ENCODE results near the gene TM4SF18. TPM values are rescaled to one million over a fixed set of nuclear protein-coding genes. Genes with fewer than 3 reads are reported as not detected.

TM4SF18 gene
- total and polyA plus RNA-seq, 2 experiments from 2014 or later: 1.6 to 2.0 TPM

DNA sequence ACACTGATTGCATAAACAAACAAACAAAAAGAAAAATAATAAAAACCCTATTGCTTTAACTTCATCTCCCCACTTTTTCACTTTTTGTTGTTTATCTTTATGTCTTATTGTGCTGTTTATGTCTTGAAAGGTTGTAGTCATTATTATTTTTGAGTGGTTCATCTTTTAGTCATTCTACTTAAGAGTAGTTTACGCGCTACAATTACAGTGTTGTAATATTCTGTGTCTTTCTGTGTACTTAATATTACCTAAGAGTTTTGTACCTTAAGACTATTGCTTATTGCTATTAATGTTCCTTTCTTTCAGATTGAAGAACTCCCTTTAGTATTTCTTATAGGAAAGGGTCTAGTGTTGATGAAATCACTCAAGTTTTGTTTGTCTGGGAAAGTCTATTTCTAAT is 28.1 kb downstream of the TM4SF18 start (continued):
- TF ChIP-seq, protein P1, sequence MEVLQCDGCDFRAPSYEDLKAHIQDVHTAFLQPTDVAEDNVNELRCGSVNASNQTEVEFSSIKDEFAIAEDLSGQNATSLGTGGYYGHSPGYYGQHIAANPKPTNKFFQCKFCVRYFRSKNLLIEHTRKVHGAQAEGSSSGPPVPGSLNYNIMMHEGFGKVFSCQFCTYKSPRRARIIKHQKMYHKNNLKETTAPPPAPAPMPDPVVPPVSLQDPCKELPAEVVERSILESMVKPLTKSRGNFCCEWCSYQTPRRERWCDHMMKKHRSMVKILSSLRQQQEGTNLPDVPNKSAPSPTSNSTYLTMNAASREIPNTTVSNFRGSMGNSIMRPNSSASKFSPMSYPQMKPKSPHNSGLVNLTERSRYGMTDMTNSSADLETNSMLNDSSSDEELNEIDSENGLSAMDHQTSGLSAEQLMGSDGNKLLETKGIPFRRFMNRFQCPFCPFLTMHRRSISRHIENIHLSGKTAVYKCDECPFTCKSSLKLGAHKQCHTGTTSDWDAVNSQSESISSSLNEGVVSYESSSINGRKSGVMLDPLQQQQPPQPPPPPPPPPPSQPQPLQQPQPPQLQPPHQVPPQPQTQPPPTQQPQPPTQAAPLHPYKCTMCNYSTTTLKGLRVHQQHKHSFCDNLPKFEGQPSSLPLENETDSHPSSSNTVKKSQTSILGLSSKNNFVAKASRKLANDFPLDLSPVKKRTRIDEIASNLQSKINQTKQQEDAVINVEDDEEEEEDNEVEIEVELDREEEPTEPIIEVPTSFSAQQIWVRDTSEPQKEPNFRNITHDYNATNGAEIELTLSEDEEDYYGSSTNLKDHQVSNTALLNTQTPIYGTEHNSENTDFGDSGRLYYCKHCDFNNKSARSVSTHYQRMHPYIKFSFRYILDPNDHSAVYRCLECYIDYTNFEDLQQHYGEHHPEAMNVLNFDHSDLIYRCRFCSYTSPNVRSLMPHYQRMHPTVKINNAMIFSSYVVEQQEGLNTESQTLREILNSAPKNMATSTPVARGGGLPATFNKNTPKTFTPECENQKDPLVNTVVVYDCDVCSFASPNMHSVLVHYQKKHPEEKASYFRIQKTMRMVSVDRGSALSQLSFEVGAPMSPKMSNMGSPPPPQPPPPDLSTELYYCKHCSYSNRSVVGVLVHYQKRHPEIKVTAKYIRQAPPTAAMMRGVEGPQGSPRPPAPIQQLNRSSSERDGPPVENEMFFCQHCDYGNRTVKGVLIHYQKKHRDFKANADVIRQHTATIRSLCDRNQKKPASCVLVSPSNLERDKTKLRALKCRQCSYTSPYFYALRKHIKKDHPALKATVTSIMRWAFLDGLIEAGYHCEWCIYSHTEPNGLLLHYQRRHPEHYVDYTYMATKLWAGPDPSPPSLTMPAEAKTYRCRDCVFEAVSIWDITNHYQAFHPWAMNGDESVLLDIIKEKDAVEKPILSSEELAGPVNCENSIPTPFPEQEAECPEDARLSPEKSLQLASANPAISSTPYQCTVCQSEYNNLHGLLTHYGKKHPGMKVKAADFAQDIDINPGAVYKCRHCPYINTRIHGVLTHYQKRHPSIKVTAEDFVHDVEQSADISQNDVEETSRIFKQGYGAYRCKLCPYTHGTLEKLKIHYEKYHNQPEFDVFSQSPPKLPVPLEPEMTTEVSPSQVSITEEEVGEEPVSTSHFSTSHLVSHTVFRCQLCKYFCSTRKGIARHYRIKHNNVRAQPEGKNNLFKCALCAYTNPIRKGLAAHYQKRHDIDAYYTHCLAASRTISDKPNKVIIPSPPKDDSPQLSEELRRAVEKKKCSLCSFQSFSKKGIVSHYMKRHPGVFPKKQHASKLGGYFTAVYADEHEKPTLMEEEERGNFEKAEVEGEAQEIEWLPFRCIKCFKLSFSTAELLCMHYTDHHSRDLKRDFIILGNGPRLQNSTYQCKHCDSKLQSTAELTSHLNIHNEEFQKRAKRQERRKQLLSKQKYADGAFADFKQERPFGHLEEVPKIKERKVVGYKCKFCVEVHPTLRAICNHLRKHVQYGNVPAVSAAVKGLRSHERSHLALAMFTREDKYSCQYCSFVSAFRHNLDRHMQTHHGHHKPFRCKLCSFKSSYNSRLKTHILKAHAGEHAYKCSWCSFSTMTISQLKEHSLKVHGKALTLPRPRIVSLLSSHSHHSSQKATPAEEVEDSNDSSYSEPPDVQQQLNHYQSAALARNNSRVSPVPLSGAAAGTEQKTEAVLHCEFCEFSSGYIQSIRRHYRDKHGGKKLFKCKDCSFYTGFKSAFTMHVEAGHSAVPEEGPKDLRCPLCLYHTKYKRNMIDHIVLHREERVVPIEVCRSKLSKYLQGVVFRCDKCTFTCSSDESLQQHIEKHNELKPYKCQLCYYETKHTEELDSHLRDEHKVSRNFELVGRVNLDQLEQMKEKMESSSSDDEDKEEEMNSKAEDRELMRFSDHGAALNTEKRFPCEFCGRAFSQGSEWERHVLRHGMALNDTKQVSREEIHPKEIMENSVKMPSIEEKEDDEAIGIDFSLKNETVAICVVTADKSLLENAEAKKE (CRISPR knock-in tag; IDR thresholded peaks at IDR 0.05): no peak
- TF ChIP-seq EZH2phosphoT487 (IDR thresholded peaks at IDR 0.05; ENCODE audit: unreplicated experiment) (no peak), ZNF114 (CRISPR knock-in tag; IDR thresholded peaks at IDR 0.05) (no peak), CREB1 (CRISPR knock-in tag; IDR thresholded peaks at IDR 0.05; ENCODE audit: low read depth) (no peak)
- TF ChIP-seq, protein P2, sequence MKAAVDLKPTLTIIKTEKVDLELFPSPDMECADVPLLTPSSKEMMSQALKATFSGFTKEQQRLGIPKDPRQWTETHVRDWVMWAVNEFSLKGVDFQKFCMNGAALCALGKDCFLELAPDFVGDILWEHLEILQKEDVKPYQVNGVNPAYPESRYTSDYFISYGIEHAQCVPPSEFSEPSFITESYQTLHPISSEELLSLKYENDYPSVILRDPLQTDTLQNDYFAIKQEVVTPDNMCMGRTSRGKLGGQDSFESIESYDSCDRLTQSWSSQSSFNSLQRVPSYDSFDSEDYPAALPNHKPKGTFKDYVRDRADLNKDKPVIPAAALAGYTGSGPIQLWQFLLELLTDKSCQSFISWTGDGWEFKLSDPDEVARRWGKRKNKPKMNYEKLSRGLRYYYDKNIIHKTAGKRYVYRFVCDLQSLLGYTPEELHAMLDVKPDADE (IDR thresholded peaks at IDR 0.05): no peak

DNA sequence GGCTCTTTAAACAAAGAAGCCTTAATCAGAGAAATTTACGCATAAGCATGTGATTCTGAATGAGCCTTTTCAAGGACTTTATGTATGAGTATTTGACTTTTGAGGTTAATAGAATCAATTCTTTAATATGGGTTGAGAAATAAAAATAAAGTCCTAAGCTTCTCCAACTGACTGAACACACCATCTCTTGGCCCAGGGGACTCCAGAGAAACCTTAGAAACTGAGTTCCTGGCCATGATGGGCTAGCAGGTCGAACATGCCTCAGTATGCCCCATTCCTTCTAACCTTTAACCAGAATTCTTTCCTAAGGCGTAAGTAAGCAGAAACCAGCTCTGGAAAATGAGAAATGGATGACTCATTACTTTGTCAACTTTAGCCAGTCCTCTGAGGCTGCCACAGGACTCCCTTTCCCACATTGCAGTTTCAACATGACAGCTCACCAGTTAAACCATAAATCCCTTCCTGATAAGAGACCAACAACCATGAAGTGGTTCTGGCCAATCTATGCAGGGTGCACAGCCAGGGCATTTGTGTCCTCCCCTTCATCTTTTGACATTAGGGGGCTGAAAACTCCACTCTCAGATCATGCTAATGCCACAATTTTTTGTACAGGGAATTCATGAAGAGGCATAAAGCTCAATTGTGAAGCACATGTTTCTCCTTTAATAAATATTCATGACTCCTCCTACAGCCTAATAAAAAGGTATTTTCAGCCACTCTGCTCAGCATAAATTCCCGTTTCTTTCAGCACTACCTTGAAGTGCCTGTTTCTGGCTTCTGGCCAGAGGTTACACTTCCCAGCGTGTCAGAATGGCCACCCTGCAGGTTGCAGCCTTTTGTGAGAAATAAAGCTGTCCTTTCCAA is 33.3 kb downstream of the TM4SF18 start:
- DNase-seq (ENCODE audit: low spot score) (no peak), ATAC-seq (no peak)
- no peaks in the 10 kb centered on the region; the same call in 1 of the 2 replicates for H3K9me2 ChIP-seq (ENCODE audit: insufficient read depth)
- no peaks in the 10 kb centered on the region for H3K4me1 ChIP-seq (ENCODE audit: insufficient read depth)
- no peaks in the 10 kb centered on the region for H3K27me3 ChIP-seq (ENCODE audit: insufficient read depth)
- Mint-ChIP-seq H3K27ac (no peak overlapping the region), H3K9me3 (no peaks in the 10 kb centered on the region), H3K4me3 (no peak overlapping the region), H3K36me3 (ENCODE audit: low read depth) (no peaks in the 10 kb centered on the region; the same call in 2 of the 3 replicates), H3K27me3 (ENCODE audit: insufficient read depth, low read depth, poor library complexity) (no peaks in the 10 kb centered on the region), H3K4me1 (peaks cover 7% of the 10 kb centered on the region)
- no peak for TF ChIP-seq ZNF114 (CRISPR knock-in tag; IDR thresholded peaks at IDR 0.05)
- TF ChIP-seq, protein P3, sequence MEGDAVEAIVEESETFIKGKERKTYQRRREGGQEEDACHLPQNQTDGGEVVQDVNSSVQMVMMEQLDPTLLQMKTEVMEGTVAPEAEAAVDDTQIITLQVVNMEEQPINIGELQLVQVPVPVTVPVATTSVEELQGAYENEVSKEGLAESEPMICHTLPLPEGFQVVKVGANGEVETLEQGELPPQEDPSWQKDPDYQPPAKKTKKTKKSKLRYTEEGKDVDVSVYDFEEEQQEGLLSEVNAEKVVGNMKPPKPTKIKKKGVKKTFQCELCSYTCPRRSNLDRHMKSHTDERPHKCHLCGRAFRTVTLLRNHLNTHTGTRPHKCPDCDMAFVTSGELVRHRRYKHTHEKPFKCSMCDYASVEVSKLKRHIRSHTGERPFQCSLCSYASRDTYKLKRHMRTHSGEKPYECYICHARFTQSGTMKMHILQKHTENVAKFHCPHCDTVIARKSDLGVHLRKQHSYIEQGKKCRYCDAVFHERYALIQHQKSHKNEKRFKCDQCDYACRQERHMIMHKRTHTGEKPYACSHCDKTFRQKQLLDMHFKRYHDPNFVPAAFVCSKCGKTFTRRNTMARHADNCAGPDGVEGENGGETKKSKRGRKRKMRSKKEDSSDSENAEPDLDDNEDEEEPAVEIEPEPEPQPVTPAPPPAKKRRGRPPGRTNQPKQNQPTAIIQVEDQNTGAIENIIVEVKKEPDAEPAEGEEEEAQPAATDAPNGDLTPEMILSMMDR (conservative IDR thresholded peaks at IDR 0.05; ENCODE audit: low read depth in 2 of 2): no peak
- H4K20me1 ChIP-seq (replicated peaks; ENCODE audit: insufficient read depth): no peaks in the 10 kb centered on the region
- H3K79me2 ChIP-seq (replicated peaks; ENCODE audit: insufficient read depth): no peaks in the 10 kb centered on the region
- H3K4me2 ChIP-seq: no peak overlapping the region
- no peaks in the 10 kb centered on the region for H3K36me3 ChIP-seq (ENCODE audit: insufficient read depth)
- no peak overlapping the region for H3K27ac ChIP-seq (ENCODE audit: low read depth)
- H3K4me3 ChIP-seq: no peak overlapping the region
- no peaks in the 10 kb centered on the region for H3F3A ChIP-seq (replicated peaks; ENCODE audit: low read depth)
- peak overlapping the region; percentile 30; the same call in 1 of the 2 replicates for H2AFZ ChIP-seq
